ENCODE data around the gene SLC37A1.
A peak's percentile ranks its signal among the peaks of the same experiment; 100 is the strongest.

SLC37A1 gene

GRCh38 chr21:42514883-42515228 is 1.2 kb downstream of the SLC37A1 start:
- H3K4me3 ChIP-seq (ENCODE audit: low read depth, low read length), result peak overlapping the region; percentile 94

DNA sequence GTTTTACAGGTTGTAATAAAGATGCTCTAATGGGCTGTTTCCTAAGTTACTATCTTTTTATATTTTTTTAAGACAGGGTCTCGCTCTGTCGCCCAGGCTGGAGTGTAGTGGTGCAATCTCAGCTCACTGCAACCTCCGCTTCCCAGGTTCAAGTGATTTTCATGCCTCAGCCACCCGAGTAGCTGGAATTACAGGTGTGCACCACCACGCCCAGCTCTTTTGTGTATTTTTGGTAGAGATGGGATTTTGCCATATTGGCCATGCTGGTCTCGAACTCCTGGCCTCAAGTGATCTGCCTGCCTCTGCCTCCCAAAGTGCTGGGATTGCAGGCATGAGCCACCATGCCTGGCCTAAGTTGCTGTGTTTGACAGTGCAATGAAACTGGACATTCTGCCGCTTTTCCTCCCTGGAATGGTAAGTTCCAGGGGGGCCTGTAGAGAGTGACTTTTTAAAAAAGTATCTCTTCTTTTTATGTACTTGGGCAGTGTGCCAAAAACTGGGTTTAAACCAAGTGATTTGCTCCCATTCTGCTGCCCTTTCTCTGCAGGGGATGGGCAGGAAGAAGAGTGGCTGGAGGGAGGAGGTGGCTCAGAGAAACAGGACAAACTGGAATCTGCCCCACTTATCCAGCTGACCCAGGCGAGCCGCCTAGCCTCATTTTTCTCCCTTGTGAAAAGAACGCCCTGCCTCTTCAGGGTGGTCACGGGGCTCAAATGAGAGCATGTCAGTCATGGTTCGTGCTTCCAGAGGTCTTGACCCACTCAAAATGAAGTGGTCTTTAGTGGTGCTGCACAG is 2.3 kb downstream of the SLC37A1 start:
- H3K4me3 ChIP-seq (ENCODE audit: low read depth, low read length), result no peak overlapping the region
- TF ChIP-seq, protein P1, sequence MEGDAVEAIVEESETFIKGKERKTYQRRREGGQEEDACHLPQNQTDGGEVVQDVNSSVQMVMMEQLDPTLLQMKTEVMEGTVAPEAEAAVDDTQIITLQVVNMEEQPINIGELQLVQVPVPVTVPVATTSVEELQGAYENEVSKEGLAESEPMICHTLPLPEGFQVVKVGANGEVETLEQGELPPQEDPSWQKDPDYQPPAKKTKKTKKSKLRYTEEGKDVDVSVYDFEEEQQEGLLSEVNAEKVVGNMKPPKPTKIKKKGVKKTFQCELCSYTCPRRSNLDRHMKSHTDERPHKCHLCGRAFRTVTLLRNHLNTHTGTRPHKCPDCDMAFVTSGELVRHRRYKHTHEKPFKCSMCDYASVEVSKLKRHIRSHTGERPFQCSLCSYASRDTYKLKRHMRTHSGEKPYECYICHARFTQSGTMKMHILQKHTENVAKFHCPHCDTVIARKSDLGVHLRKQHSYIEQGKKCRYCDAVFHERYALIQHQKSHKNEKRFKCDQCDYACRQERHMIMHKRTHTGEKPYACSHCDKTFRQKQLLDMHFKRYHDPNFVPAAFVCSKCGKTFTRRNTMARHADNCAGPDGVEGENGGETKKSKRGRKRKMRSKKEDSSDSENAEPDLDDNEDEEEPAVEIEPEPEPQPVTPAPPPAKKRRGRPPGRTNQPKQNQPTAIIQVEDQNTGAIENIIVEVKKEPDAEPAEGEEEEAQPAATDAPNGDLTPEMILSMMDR (IDR thresholded peaks at IDR 0.05; ENCODE audit: borderline replicate concordance, insufficient read depth, low read depth, low read length), result no peak

More at GRCh38 chr21:42514883-42515228, 1.2 kb downstream of the SLC37A1 start:
- TF ChIP-seq, protein P1 (IDR thresholded peaks at IDR 0.05; ENCODE audit: borderline replicate concordance, insufficient read depth, low read depth, low read length), result no peak

GRCh38 chr21:42518215-42518614 is 4.6 kb downstream of the SLC37A1 start:
- H3K4me3 ChIP-seq (ENCODE audit: low read depth, low read length), result no peak overlapping the region
- TF ChIP-seq, protein P1 (IDR thresholded peaks at IDR 0.05; ENCODE audit: borderline replicate concordance, insufficient read depth, low read depth, low read length), result no peak

DNA sequence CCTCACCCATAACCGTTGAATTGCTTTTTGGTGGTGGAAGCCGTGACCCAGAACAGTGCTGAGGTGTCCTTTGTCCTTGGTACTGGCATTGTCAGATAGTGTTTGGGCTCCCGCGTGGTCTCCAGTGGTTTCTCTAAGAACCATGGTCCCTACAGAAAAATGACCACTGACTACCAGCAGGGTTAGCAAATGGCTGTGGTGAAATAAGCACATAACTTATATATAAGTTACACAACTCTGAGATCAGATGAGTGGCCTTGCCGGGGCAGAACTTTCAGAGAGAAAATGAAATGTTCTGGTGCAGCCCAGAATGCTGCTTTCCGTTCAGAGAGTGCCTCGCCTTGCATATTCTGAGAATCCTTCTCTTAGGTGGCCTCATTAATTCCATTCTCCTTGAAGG is 5.0 kb downstream of the SLC37A1 start:
- TF ChIP-seq, protein P1 (IDR thresholded peaks at IDR 0.05; ENCODE audit: borderline replicate concordance, insufficient read depth, low read depth, low read length), result no peak
- no peak overlapping the region for H3K4me3 ChIP-seq (ENCODE audit: low read depth, low read length)

- no peak overlapping the region for H3K4me3 ChIP-seq (ENCODE audit: low read depth, low read length)
- TF ChIP-seq, protein P1 (IDR thresholded peaks at IDR 0.05; ENCODE audit: borderline replicate concordance, insufficient read depth, low read depth, low read length), result no peak
Measured at GRCh38 chr21:42520628-42521253, 7.1 kb downstream of the SLC37A1 start.

DNA sequence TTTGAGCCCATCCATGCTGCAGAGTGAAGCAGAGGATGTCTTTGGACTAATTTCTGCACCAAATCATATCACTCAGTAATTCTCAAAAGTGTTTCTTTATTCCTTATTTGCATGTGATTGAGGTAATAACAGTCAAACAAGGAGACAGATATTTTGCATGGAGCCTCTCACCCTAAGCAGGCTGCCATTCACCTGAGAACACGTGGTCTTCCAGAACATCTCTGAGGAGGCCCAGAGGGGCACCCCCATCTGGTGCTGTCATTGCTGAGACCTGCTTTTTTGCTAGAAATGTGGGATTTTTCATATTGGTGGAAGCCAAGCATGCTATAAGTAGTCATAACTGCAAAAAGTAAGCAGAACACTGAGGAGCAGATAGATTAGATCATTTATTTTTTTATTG is 7.7 kb downstream of the SLC37A1 start:
- TF ChIP-seq, protein P1 (IDR thresholded peaks at IDR 0.05; ENCODE audit: borderline replicate concordance, insufficient read depth, low read depth, low read length), result no peak
- H3K4me3 ChIP-seq (ENCODE audit: low read depth, low read length), result no peak overlapping the region

DNA sequence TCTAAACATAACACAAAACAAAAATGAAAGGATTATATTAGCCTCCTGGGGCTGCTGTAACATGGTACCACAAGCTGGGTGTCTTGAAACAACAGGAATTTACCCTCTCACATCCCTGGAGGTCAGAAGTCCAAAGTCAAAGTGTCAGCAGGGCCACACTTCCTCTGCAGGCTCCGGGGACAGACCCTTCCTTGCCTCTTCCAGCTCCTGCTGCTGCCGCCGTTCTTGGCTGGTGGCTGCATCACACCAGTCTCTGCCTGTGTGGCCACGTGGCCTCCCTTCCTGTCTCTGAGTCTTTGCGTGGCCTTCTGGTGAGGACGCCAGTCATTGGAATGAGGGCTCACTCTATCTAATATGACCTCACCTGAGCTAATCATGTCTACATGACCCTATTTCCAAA is 8.2 kb downstream of the SLC37A1 start:
- H3K4me3 ChIP-seq (ENCODE audit: low read depth, low read length), result no peak overlapping the region
- TF ChIP-seq, protein P1 (IDR thresholded peaks at IDR 0.05; ENCODE audit: borderline replicate concordance, insufficient read depth, low read depth, low read length), result no peak

Data from GM12875 (cell line).